IMR-90 (cell line): ENCODE data around the gene DELE1. TPM values are rescaled to one million over a fixed set of nuclear protein-coding genes. Genes with fewer than 3 reads are reported as not detected.

Experiments used
- ATAC-seq: fragments of 200-7000 bp; cut with Tn5 transposase; 2 replicates; pipeline ENCODE4 v1.9.1; 2020; ENCODE audit warnings: low read depth, mild to moderate bottlenecking, moderate library complexity
- BruUV-seq: library from RNA; stranded (reverse); fragments of 400-500 nt; replicated peaks from 2 replicates; lab custom pipeline; 2021; lab: Mats Ljungman, UMichigan
- CTCF ChIA-PET: fragments of 300-600 bp; formaldehyde crosslinking; extraction: SDS; loops from one replicate; lab custom pipeline; 2021; ENCODE audit warnings: antibody characterized with exemption; lab: Yijun Ruan, JAX
- POLR2A ChIA-PET: fragments of 300-600 bp; sonication (Branson Sonifier 250); formaldehyde crosslinking; loops from one replicate; lab custom pipeline; 2022; ENCODE audit warnings: antibody characterized with exemption; ENCODE audit not compliant: unreplicated experiment; lab: Charles Lee
- DNase-seq: peaks from one replicate; pipeline ENCODE4 v3.0.0; 2013
- H2AFZ ChIP-seq: replicated peaks from 2 replicates; pipeline ENCODE3; 2013; ENCODE audit warnings: low read length, mild to moderate bottlenecking; ENCODE audit not compliant: poor library complexity
- H2AK5ac ChIP-seq: 2 replicates; pipeline ENCODE4 v1.6.1; 2013; ENCODE audit warnings: low read depth, low read length, inconsistent platforms
- H2AK9ac ChIP-seq: replicated peaks from 2 replicates; pipeline ENCODE3; 2013; ENCODE audit warnings: mild to moderate bottlenecking, low read depth, low read length, moderate library complexity; ENCODE audit not compliant: poor library complexity
- H2BK120ac ChIP-seq: 2 replicates; pipeline ENCODE4 v1.6.1; 2013; ENCODE audit warnings: low read depth, low read length, inconsistent platforms
- H2BK15ac ChIP-seq: 3 replicates; pipeline ENCODE4 v1.6.1; 2013; ENCODE audit warnings: low read depth, low read length, inconsistent platforms
- H2BK20ac ChIP-seq: 2 replicates; pipeline ENCODE4 v1.6.1; 2013; ENCODE audit warnings: low read depth, mild to moderate bottlenecking, inconsistent platforms, low read length, moderate library complexity
- H2BK5ac ChIP-seq: 2 replicates; pipeline ENCODE4 v1.6.1; 2013; ENCODE audit warnings: mild to moderate bottlenecking, low read depth, low read length, inconsistent platforms; ENCODE audit not compliant: poor library complexity, severe bottlenecking
- H3K14ac ChIP-seq: replicated peaks from 2 replicates; pipeline ENCODE4 v1.6.1; 2013; ENCODE audit warnings: low read depth, low read length, inconsistent platforms
- H3K18ac ChIP-seq: 2 replicates; pipeline ENCODE4 v1.6.1; 2013; ENCODE audit warnings: low read depth, low read length, control low read depth
- H3K23ac ChIP-seq: 2 replicates; pipeline ENCODE4 v1.6.1; 2013; ENCODE audit warnings: low read depth, low read length, inconsistent platforms
- H3K27ac ChIP-seq: 2 replicates; pipeline ENCODE4 v1.5.1; 2013; ENCODE audit warnings: mild to moderate bottlenecking, control low read depth, low read length; ENCODE audit not compliant: insufficient read depth
- H3K27me3 ChIP-seq: 2 replicates; pipeline ENCODE4 v1.6.1; 2013; ENCODE audit warnings: low read length; ENCODE audit not compliant: control insufficient read depth, insufficient read depth
- H3K36me3 ChIP-seq: 2 replicates; pipeline ENCODE4 v1.6.1; 2013; ENCODE audit warnings: low read length, mixed read lengths; ENCODE audit not compliant: control insufficient read depth, insufficient read depth
- H3K4ac ChIP-seq: 2 replicates; pipeline ENCODE4 v1.6.1; 2013; ENCODE audit warnings: low read depth, low read length, inconsistent platforms
- H3K4me1 ChIP-seq: 2 replicates; pipeline ENCODE4 v1.6.1; 2013; ENCODE audit warnings: low read length, mixed read lengths; ENCODE audit not compliant: control insufficient read depth, insufficient read depth
- H3K4me2 ChIP-seq: 2 replicates; pipeline ENCODE4 v1.6.1; 2013; ENCODE audit warnings: low read depth, mild to moderate bottlenecking, control low read depth, low read length, moderate library complexity
- H3K4me3 ChIP-seq: 2 replicates; pipeline ENCODE4 v1.5.1; 2013; ENCODE audit warnings: low read depth, mild to moderate bottlenecking, control low read depth, low read length, moderate library complexity; ENCODE audit not compliant: insufficient read depth
- H3K56ac ChIP-seq: 2 replicates; pipeline ENCODE4 v1.6.1; 2013; ENCODE audit warnings: low read length, inconsistent platforms; ENCODE audit not compliant: insufficient read depth; ENCODE audit errors: extremely low read depth
- H3K79me1 ChIP-seq, 2 experiments: 2 replicates each; pipeline ENCODE4 v1.6.1; 2013; ENCODE audit warnings: low read length in 2 of 2, inconsistent platforms in 1 of 2, low read depth in 1 of 2
- H3K9ac ChIP-seq: 2 replicates; pipeline ENCODE4 v1.6.1; 2013; ENCODE audit warnings: low read depth, low read length, control low read depth
- H3K9me1 ChIP-seq: 2 replicates; pipeline ENCODE4 v1.6.1; 2013; ENCODE audit warnings: low read length, inconsistent platforms; ENCODE audit not compliant: insufficient read depth
- H3K9me3 ChIP-seq: 2 replicates; pipeline ENCODE4 v1.6.1; 2013; ENCODE audit warnings: low read length; ENCODE audit not compliant: control insufficient read depth, insufficient read depth
- H4K20me1 ChIP-seq: 2 replicates; pipeline ENCODE4 v1.6.1; 2013; ENCODE audit warnings: low read length, inconsistent platforms; ENCODE audit not compliant: insufficient read depth
- H4K5ac ChIP-seq: 2 replicates; pipeline ENCODE4 v1.6.1; 2013; ENCODE audit warnings: mild to moderate bottlenecking, low read depth, low read length, control low read depth
- H4K8ac ChIP-seq, 2 experiments: 2 replicates each; pipeline ENCODE4 v1.6.1; 2013; ENCODE audit warnings: low read depth in 2 of 2, low read length in 2 of 2, control low read depth in 1 of 2, inconsistent platforms in 1 of 2
- H4K91ac ChIP-seq: 2 replicates; pipeline ENCODE4 v1.6.1; 2013; ENCODE audit warnings: low read depth, low read length, inconsistent platforms; ENCODE audit not compliant: insufficient read depth
- BHLHE40 ChIP-seq: fragments of 150-350 bp; IDR thresholded peaks from 2 replicates; pipeline ENCODE4 v1.6.1; 2016; ENCODE audit warnings: mild to moderate bottlenecking, low read depth, low read length
- CEBPB ChIP-seq: IDR thresholded peaks from 2 replicates; pipeline ENCODE4 v1.6.1; 2012; ENCODE audit warnings: low read depth, low read length, improper control_type of control experiment
- CHD1 ChIP-seq: IDR thresholded peaks from 2 replicates; pipeline ENCODE4 v1.6.1; 2012; ENCODE audit warnings: low read depth, low read length, improper control_type of control experiment
- FOS ChIP-seq: fragments of 150-350 bp; IDR thresholded peaks from 2 replicates; pipeline ENCODE4 v1.6.1; 2016; ENCODE audit warnings: low read depth, low read length
- MAFK ChIP-seq: IDR thresholded peaks from 2 replicates; pipeline ENCODE4 v1.6.1; 2012; ENCODE audit warnings: low read depth, low read length, improper control_type of control experiment
- MXI1 ChIP-seq: IDR thresholded peaks from 2 replicates; pipeline ENCODE4 v1.6.1; 2012; ENCODE audit warnings: low read depth, mild to moderate bottlenecking, low read length, moderate library complexity, borderline replicate concordance
- NFE2L2 ChIP-seq: fragments of 150-350 bp; IDR thresholded peaks from 2 replicates; pipeline ENCODE4 v1.6.1; 2016; ENCODE audit warnings: low read depth, mild to moderate bottlenecking, low read length
- POLR2A ChIP-seq: IDR thresholded peaks from 2 replicates; pipeline ENCODE4 v1.6.1; 2012; ENCODE audit warnings: mild to moderate bottlenecking, low read depth, low read length
- RAD21 ChIP-seq: IDR thresholded peaks from 2 replicates; pipeline ENCODE4 v1.6.1; 2012; ENCODE audit warnings: low read length, improper control_type of control experiment
- RCOR1 ChIP-seq: IDR thresholded peaks from 2 replicates; pipeline ENCODE4 v1.6.1; 2012; ENCODE audit warnings: mild to moderate bottlenecking, low read length, improper control_type of control experiment; ENCODE audit not compliant: insufficient replicate concordance
- RFX5 ChIP-seq: IDR thresholded peaks from 2 replicates; pipeline ENCODE4 v1.8.0; 2012; ENCODE audit warnings: low read depth, mild to moderate bottlenecking, low read length, moderate library complexity
- SMC3 ChIP-seq: fragments of 150-350 bp; IDR thresholded peaks from 2 replicates; pipeline ENCODE4 v1.6.1; 2016; ENCODE audit warnings: low read depth, mild to moderate bottlenecking, antibody characterized with exemption, low read length, moderate library complexity
- WGBS, 2 experiments: methylation state at CpG; one replicate each; pipeline versions ENCODE4 v1.1.5 to v1.1.7; 2013; ENCODE audit warnings: missing lambda C conversion rate in 2 of 2; ENCODE audit not compliant: insufficient read length in 1 of 2; ENCODE audit errors: extremely low coverage in 2 of 2; 5-methylcytosine and 5-hydroxymethylcytosine counted together
- dilution Hi-C: fragments of 300-500 bp; cut with HindIII; formaldehyde crosslinking; loops from one replicate; pipeline ENCODE4 v1.14.3; 2018; ENCODE audit warnings: low sequenced_read_pairs; ENCODE audit not compliant: unreplicated experiment
- in situ Hi-C: fragments of 300-500 bp; cut with MboI; formaldehyde crosslinking; loops from 3 replicates; pipeline ENCODE4 v1.14.3; 2019; ENCODE audit warnings: low sequenced_read_pairs, inconsistent platforms, mixed read lengths
- intact Hi-C: fragments of 100-400 bp; cut with micrococcal nuclease; formaldehyde crosslinking; loops from 2 replicates; pipeline ENCODE4 v1.10.0; 2022
- polyA plus RNA-seq, 3 experiments: library from polyadenylated mRNA; depleted of rRNA; stranded (reverse); fragments of >200 nt; gene quantifications; 2 replicates each; pipeline ENCODE4 v1.2.3, GENCODE V29; 2012; ENCODE audit warnings: low replicate concordance in 1 of 3
- total RNA-seq: library from RNA; depleted of rRNA; stranded (reverse); fragments of >200 nt; gene quantifications from 2 replicates; pipeline ENCODE4 v1.2.3, GENCODE V29; 2012
- TF ChIP-seq, protein P1 (sequence below): fragments of 150-350 bp; IDR thresholded peaks from 2 replicates; pipeline ENCODE4 v1.6.1; 2016; ENCODE audit warnings: low read depth, mild to moderate bottlenecking, low read length, moderate library complexity, borderline replicate concordance
- TF ChIP-seq, protein P2 (sequence below): conservative IDR thresholded peaks from 2 replicates; pipeline ENCODE4 v1.5.1; 2012; ENCODE audit warnings: mild to moderate bottlenecking, low read depth, low read length, improper control_type of control experiment
- TF ChIP-seq, protein P3 (sequence below): fragments of 150-350 bp; IDR thresholded peaks from 2 replicates; pipeline ENCODE4 v1.6.1; 2017; ENCODE audit warnings: mild to moderate bottlenecking, antibody characterized with exemption, low read length, low read depth

DELE1 gene
- total and polyA plus RNA-seq, 2 of the 4 experiments (the other 2 are of a cell fraction), result 28.0 to 66.1 TPM

DNA sequence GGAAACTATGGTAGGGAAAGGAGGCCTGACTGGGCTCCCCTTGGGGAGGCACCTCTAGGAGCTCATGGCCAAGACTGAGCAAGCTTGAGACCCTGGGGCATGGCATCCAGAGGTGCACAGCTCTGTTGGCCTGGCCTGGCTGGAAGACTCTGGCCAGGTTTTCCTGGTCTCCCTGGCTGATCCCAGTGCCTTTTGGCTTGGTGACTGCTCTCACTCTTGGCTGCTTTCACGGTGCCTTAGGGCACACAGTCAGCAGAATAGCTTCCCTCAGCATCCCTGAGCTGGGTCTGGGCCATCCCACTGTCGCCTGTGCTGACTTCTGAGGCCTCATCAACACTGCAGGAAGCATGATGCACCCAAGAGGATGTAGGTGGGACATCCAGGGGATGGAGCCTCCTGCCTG lies 13.4 kb upstream of the DELE1 start:
- no peaks in the 10 kb centered on the region for H3K9me1 ChIP-seq
- no peak overlapping the region for H3K9ac ChIP-seq
- no peak overlapping the region for H2AK5ac ChIP-seq
- dilution Hi-C loops, result no loop called here
- H2BK15ac ChIP-seq, result no peak overlapping the region
- peaks cover 1% of the 10 kb centered on the region; the same call in 1 of the 2 replicates for H3K4me1 ChIP-seq
- ChIA-PET POLR2A (no interaction called here), CTCF (no interaction called here)
- no peaks in the 10 kb centered on the region for H3K79me1 ChIP-seq
- no peak overlapping the region for H2AFZ ChIP-seq
- H3K14ac ChIP-seq, result no peak overlapping the region
- H2BK5ac ChIP-seq, result no peak overlapping the region
- H3K56ac ChIP-seq, result no peak overlapping the region
- no peak overlapping the region for H4K8ac ChIP-seq
- intact Hi-C loops, result no loop called here
- no peak overlapping the region for H4K91ac ChIP-seq
- TF ChIP-seq, protein P1, sequence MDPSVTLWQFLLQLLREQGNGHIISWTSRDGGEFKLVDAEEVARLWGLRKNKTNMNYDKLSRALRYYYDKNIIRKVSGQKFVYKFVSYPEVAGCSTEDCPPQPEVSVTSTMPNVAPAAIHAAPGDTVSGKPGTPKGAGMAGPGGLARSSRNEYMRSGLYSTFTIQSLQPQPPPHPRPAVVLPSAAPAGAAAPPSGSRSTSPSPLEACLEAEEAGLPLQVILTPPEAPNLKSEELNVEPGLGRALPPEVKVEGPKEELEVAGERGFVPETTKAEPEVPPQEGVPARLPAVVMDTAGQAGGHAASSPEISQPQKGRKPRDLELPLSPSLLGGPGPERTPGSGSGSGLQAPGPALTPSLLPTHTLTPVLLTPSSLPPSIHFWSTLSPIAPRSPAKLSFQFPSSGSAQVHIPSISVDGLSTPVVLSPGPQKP, result no peak
- TF ChIP-seq CEBPB (no peak), FOS (no peak), BHLHE40 (no peak), RAD21 (no peak), RCOR1 (no peak), CHD1 (no peak), NFE2L2 (no peak), MXI1 (no peak), SMC3 (no peak), MAFK (no peak), RFX5 (no peak), POLR2A (no peak)
- TF ChIP-seq, protein P2, sequence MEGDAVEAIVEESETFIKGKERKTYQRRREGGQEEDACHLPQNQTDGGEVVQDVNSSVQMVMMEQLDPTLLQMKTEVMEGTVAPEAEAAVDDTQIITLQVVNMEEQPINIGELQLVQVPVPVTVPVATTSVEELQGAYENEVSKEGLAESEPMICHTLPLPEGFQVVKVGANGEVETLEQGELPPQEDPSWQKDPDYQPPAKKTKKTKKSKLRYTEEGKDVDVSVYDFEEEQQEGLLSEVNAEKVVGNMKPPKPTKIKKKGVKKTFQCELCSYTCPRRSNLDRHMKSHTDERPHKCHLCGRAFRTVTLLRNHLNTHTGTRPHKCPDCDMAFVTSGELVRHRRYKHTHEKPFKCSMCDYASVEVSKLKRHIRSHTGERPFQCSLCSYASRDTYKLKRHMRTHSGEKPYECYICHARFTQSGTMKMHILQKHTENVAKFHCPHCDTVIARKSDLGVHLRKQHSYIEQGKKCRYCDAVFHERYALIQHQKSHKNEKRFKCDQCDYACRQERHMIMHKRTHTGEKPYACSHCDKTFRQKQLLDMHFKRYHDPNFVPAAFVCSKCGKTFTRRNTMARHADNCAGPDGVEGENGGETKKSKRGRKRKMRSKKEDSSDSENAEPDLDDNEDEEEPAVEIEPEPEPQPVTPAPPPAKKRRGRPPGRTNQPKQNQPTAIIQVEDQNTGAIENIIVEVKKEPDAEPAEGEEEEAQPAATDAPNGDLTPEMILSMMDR, result no peak
- TF ChIP-seq, protein P3, sequence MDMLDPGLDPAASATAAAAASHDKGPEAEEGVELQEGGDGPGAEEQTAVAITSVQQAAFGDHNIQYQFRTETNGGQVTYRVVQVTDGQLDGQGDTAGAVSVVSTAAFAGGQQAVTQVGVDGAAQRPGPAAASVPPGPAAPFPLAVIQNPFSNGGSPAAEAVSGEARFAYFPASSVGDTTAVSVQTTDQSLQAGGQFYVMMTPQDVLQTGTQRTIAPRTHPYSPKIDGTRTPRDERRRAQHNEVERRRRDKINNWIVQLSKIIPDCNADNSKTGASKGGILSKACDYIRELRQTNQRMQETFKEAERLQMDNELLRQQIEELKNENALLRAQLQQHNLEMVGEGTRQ, result no peak
- DNase-seq (no peak), ATAC-seq (no peak)
- H3K4me2 ChIP-seq, result no peak overlapping the region
- H3K9me3 ChIP-seq, result no peaks in the 10 kb centered on the region
- no peaks in the 10 kb centered on the region for H4K20me1 ChIP-seq
- H3K27ac ChIP-seq, result no peak overlapping the region
- H3K23ac ChIP-seq, result no peak overlapping the region
- no peak overlapping the region for H3K4me3 ChIP-seq
- in situ Hi-C loops, result no loop called here
- peaks cover 25% of the 10 kb centered on the region for H3K27me3 ChIP-seq
- WGBS, 2 experiments, result 20% methylated on average over 1 of the region's 2 CpGs; no CpG with 5 or more reads in 1 of the 2 experiments
- H3K4ac ChIP-seq, result no peak overlapping the region
- H2AK9ac ChIP-seq, result no peak overlapping the region
- H3K18ac ChIP-seq, result no peak overlapping the region
- H4K5ac ChIP-seq, result no peak overlapping the region
- BruUV-seq, result no TSS peak
- H2BK120ac ChIP-seq, result no peak overlapping the region
- H2BK20ac ChIP-seq, result no peak overlapping the region
- H3K36me3 ChIP-seq, result no peaks in the 10 kb centered on the region
